ENCODE measurements around the gene SYTL3. TPM values are rescaled to one million over a fixed set of nuclear protein-coding genes. Genes with fewer than 3 reads are reported as not detected.

SYTL3 gene
- total RNA-seq, 1 donor from 2014 or later: 0.48 TPM

- H3K36me3 Mint-ChIP-seq (ENCODE audit: unreplicated experiment): peaks cover 20% of the 10 kb centered on the region
- no peak overlapping the region for H3K4me3 Mint-ChIP-seq (ENCODE audit: unreplicated experiment)
- H3K27me3 Mint-ChIP-seq (ENCODE audit: unreplicated experiment): no peaks in the 10 kb centered on the region
- no peak for DNase-seq (ENCODE audit: extremely low spot score, unreplicated experiment)
- no peaks in the 10 kb centered on the region for H3K9me3 Mint-ChIP-seq (ENCODE audit: unreplicated experiment)
- TF ChIP-seq CTCF (IDR thresholded peaks at IDR 0.05): no peak
- H3K27ac Mint-ChIP-seq (ENCODE audit: unreplicated experiment): peak overlapping the region; percentile 1
- H3K4me1 Mint-ChIP-seq (ENCODE audit: unreplicated experiment): peaks cover 51% of the 10 kb centered on the region
These were observed 9.3 kb upstream of the SYTL3 start for GRCh38 chr6:158640519-158640918.

DNA sequence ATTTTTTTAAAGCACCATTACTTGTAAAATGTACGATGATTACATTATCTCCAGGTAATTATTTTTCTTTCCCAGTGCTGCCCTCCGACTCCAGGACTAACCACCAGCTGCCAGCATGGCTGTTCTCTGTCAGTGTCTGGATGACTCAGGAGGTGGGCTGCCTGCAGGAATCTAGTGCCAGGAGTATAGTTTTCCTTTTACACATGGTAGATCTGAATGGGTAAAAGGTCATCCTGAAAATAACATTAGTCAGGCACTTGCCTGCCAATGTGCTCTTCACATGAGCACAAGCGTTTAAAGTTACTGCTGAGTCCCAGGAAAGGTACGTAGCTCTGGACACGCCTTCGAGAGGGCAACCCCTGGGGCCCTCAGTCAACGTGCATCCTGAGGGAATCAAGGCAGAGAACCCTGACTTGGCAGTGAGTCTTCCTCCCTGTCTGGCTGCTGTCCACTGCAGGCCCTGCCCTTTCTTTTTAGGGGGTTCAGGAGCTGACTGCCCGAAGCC lies 7.7 kb upstream of the SYTL3 start:
- H3K27ac Mint-ChIP-seq (ENCODE audit: unreplicated experiment): peak overlapping the region; percentile 94
- TF ChIP-seq CTCF (IDR thresholded peaks at IDR 0.05): no peak
- H3K36me3 Mint-ChIP-seq (ENCODE audit: unreplicated experiment): peaks cover 10% of the 10 kb centered on the region
- no peaks in the 10 kb centered on the region for H3K9me3 Mint-ChIP-seq (ENCODE audit: unreplicated experiment)
- H3K4me1 Mint-ChIP-seq (ENCODE audit: unreplicated experiment): peaks cover 54% of the 10 kb centered on the region
- no peaks in the 10 kb centered on the region for H3K27me3 Mint-ChIP-seq (ENCODE audit: unreplicated experiment)
- peak overlapping the region; percentile 93 for H3K4me3 Mint-ChIP-seq (ENCODE audit: unreplicated experiment)
- DNase-seq (ENCODE audit: extremely low spot score, unreplicated experiment): peak; percentile 70

GRCh38 chr6:158643836-158644230 lies 6.0 kb upstream of the SYTL3 start:
- DNase-seq (ENCODE audit: extremely low spot score, unreplicated experiment): no peak
- no peaks in the 10 kb centered on the region for H3K9me3 Mint-ChIP-seq (ENCODE audit: unreplicated experiment)
- H3K27ac Mint-ChIP-seq (ENCODE audit: unreplicated experiment): peak overlapping the region; percentile 94
- no peaks in the 10 kb centered on the region for H3K27me3 Mint-ChIP-seq (ENCODE audit: unreplicated experiment)
- H3K4me3 Mint-ChIP-seq (ENCODE audit: unreplicated experiment): peak overlapping the region; percentile 93
- H3K4me1 Mint-ChIP-seq (ENCODE audit: unreplicated experiment): peaks cover 53% of the 10 kb centered on the region
- peaks cover 6% of the 10 kb centered on the region for H3K36me3 Mint-ChIP-seq (ENCODE audit: unreplicated experiment)
- no peak for TF ChIP-seq CTCF (IDR thresholded peaks at IDR 0.05)

DNA sequence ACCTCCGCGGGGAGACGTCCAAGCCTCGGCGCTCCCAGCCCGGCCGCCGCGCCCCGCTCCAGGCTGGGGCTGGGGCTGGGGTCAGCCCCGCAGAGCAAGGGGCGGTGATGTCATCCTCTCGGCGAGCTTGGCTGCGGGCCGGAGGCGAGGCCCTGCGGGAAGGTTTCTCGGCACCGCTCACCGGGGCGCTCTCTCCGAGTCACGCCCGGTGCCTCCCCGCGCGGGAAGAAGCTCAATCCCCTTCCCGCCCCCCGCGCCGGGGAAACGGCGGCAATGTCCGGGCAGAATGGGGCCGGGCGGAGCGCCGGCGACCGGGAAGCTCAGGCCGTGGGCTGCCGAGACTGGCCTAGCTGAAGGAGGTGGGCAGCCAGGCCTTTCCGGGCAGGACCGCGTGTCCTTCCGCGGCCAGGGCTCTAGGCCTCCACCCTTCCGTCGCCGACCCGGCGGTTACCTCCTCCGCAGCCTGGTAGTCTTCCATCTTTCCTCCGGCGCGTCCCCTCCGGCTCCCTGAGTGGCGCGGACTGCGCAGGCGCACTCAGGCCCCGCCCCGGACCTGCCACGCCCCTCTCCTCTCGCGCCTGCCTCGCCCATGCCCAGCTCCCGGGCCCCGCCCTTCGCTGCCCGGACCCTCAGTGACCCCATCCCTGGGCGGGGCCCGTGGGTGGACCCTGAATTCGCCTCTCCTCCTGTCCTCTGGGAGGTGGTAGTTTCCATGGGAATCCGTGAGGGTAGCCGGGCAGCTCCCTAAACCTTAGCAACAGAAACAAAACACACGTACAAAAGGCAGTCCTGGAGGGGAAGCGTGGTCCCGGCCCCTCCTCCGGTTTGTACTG lies 5.4 kb upstream of the SYTL3 start, which contains the start of gene DYNLT1:
Gene DYNLT1, minus strand, starts transcription at position 513 of the 833 bp plus-strand sequence. Its CDS starts 35 bp downstream, at position 478.
- Mint-ChIP-seq H3K9me3 (ENCODE audit: unreplicated experiment) (no peaks in the 10 kb centered on the region), H3K4me1 (ENCODE audit: unreplicated experiment) (peaks cover 52% of the 10 kb centered on the region), H3K27me3 (ENCODE audit: unreplicated experiment) (no peaks in the 10 kb centered on the region), H3K4me3 (ENCODE audit: unreplicated experiment) (peak within 1 kb of the TSS; percentile 93), H3K27ac (ENCODE audit: unreplicated experiment) (peak within 1 kb of the TSS; percentile 94), H3K36me3 (ENCODE audit: unreplicated experiment) (peaks cover 6% of the 10 kb centered on the region)
- no peak for TF ChIP-seq CTCF (IDR thresholded peaks at IDR 0.05)
- DNase-seq (ENCODE audit: extremely low spot score, unreplicated experiment): peak; percentile 99

All from osteocyte (in vitro differentiated cells).